ENCODE data around the gene PLEKHA1.

The PLEKHA1 gene

GRCh38 chr10:122426829-122427228, 52.3 kb downstream of the PLEKHA1 start:
- DNase-seq, result no peak

DNA sequence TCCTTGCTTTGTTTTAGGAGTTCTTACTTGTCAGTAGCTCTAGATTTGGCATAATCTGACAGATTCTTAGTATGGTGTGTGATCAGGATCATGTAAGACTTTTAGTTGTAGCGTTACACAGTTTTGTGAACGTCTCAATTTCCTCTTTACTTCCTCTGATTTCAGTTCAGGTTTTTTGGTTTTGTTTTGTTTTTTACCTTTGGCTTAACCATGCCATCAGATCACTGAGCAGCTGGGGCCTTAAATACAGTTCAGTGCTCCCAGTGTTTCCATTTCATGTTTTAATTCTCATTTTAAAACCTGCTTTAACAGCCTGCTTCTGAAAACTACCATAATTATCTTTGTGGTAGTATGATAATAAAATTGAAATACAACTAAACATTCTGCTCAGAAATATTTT, 52.8 kb downstream of the PLEKHA1 start:
- DNase-seq, result no peak

GRCh38 chr10:122435212-122435827, 60.8 kb downstream of the PLEKHA1 start:
- no peak for DNase-seq

DNA sequence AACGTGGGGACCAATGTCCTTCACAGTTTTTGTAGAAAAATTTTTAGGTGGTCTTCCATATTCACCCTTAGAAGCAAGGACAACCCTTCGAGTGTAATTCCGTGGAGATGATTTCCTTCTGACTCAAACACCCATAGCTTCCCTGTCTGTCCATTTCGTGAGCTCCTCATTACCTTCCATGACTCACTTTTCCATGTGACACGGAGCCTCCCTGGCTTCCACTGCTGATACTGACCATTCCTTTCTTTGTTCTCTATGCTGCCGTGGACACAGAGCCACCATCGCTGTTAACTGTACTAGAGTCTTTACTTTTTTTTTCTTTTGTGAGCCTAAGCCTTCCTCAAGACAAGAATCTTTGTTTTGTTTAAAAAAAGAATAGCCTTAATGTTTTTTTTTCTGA, 67.5 kb downstream of the PLEKHA1 start:
- no peak for DNase-seq

- DNase-seq, result no peak
These were observed 71.0 kb downstream of the PLEKHA1 start for GRCh38 chr10:122445469-122445868.

DNA sequence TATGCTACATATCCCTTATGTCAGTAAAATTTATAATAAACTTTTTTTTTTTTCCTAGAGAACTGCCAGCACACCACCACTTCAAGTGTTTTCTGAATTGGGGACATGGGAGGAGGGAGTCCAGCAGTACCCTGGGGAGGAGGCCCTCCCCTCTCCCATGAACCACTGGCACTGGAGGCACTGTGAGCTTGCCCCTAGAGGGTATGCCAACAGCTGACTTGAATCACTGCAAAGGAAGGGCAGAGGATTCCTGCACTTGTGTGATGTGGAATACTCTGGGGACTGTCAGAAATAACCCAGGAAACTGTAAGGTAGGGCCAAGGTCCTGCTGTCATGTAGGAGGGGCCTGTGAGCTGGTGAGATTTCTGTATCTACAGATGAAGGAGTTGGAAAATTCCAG, 71.4 kb downstream of the PLEKHA1 start:
- DNase-seq, result no peak

DNA sequence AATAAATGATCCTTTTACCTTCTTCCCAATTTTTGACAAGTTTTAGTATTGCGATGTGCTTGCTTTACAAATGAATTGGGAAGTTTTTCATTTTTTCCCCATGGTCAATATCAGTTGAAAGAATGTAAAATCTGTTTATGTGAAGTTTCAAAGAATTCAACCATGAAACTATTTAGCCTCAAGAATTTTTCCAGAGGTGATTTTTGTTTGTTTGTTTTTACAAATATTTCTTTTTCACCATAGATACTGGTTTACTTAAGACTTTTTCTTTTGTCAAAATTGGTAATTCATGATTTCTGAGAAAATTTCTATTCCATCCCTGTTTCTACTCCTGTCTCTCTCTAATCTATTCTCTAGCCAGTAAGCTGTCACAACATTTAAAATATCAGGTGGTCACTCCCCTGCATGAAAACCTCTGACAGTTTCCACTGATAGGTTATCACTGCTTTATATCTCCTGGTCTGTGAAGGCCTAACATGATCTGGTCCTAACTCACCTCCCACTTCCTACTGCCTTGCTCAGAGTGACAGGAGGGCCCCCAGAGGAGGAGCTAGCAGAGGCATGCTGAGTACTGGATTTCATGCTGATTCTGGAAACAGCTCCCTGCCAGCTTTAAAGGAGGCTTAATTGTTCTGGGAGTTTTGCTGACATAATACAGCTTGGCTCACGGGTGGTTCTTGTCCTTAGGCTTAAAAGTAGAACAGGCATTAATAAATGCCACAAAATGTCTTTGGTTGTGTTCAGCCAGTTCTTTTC, 72.3 kb downstream of the PLEKHA1 start:
- DNase-seq, result no peak

GRCh38 chr10:122448600-122448999, 74.1 kb downstream of the PLEKHA1 start:
- no peak for DNase-seq

DNA sequence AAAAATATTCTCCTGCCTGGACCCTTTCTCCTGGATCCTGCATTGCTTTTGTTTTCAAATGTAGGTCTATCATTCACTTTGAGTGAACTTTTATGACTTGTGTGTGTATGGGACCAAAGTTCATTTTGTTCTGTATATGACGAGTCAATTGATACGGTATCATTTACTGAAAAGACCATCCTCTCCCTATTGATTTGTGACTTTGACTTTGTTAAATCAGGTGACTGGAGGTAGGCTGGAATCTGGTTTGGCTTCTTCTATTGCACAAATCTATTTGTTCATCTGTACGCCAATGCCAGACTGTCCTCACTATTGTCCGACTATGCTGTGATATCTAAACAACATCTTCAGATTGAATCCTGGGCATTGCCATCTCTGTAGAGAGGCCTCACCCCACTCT, 74.6 kb downstream of the PLEKHA1 start:
- DNase-seq, result no peak

DNA sequence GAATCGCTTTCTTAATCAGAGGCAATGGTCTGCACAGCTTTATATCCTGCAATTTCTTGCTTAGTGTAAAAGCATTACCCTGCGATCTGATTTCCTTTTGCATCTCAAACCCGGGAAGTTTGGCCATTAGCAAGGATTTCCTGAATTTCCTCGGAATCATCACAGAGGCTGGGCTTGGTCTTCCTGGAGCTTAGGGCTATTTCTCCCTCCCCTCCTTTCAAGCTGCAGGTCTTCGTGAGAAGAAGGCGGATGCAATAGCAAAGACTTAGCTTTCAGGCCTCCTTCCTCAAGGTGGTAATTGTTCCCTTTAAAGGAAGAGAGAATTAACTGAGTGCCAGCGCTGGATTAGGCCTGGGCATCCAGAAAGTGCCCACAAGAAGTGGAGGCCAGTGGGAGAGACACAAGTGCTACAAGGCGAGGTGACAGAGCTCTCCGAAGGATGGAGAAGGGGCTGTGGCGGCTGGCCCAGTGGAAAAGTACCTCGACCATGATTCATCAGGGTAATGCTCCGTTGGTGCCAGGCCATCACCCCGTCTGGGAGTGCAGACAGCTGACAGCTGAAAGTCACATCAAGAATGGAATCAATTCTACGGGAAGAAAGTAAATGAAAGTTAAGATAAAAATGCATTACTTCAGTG, 76.0 kb downstream of the PLEKHA1 start:
- DNase-seq, result no peak

- DNase-seq, result no peak
These were observed 79.6 kb downstream of the PLEKHA1 start for GRCh38 chr10:122454071-122454470.

- DNase-seq, result no peak
These were observed 80.1 kb downstream of the PLEKHA1 start, which contains the start of gene ARMS2 for GRCh38 chr10:122454603-122455080. ARMS2 (plus strand) TSS chr10:122454653; CDS start chr10:122454728, 75 bp downstream.

GRCh38 chr10:122455376-122456079, 81.0 kb downstream of the PLEKHA1 start:
- no peak for DNase-seq

DNA sequence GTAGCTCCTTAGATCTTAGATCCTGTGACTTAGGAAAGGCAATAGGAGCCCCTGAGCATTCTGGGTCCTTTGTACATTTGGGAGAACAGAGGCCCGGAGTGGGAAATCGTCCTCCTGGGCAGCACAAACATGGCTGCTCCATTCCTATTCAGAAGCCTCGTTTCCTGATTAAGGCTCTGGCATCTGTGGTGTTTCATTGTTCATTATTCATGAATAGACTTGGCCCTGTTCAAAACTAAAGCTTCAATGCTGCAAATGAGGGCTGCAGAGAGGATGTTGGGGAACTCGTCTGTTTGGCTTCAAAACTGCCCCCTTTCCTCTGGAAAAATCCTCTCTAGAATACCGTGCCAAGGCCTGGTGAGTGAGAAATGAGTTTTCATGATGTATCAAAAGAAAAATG, 83.4 kb downstream of the PLEKHA1 start:
- DNase-seq, result no peak

GRCh38 chr10:122458693-122459092, 84.2 kb downstream of the PLEKHA1 start:
- no peak for DNase-seq

DNA sequence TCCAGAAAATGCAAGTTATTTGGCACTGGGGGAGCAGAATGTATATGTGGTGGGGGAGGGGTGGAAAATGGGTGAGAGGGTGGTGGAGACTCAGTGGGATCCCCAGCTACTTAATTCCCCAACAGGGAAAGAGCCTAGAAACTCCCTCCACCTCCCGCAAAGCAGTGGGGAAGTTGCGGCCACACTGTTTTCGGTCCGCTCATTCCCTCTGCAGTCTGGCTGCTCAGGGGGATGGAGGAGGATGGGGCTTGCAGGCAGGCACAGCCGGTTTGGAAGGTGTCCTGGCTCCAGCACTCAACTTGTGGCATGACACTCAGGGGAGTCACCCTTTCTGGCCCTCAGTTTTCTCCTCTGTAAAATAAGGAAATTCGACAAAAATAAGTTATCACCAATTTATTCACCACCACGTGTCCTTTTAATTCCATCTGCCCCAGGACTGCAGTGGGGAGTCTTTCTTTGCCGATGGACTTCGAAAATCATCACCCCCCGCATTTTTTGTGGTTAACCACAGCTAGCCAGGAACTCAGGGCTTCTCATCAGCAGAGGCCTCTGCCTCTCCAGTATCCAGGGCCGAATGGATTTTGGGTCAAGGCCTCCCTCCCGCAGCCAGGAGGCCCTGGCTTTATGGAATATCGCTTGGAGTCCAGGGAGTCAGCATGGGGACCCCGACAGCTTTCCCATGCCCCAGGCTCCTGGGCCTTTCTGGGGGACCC, 85.2 kb downstream of the PLEKHA1 start:
- DNase-seq, result no peak

GRCh38 chr10:122460891-122461293, 86.4 kb downstream of the PLEKHA1 start:
- no peak for DNase-seq

DNA sequence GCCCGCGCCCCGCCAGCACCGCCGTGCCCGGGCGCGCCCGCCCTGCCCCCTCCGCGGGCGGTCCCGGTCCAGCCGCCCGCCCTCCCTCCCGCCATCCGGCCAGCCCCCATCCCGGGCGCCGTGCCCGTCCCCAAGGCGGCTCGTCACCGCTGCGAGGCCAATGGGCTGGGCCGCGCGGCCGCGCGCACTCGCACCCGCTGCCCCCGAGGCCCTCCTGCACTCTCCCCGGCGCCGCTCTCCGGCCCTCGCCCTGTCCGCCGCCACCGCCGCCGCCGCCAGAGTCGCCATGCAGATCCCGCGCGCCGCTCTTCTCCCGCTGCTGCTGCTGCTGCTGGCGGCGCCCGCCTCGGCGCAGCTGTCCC, 86.8 kb downstream of the PLEKHA1 start, which contains the start of gene HTRA1:
TSS of gene HTRA1 (plus strand) at position 187 of the 362 bp plus-strand sequence. CDS start at position 287, 100 bp downstream.
- DNase-seq, result no peak

- DNase-seq, result no peak
These were observed 87.4 kb downstream of the PLEKHA1 start for GRCh38 chr10:122461729-122462532.

GRCh38 chr10:122462533-122463465, 88.3 kb downstream of the PLEKHA1 start:
- no peak for DNase-seq

Measured in CD4-positive, alpha-beta T cell treated with Interleukin-15 for 1 hour (primary cell).